Osteoblast (primary cell): ENCODE data around the gene SHISA6. TPM values are rescaled to one million over a fixed set of nuclear protein-coding genes. Genes with fewer than 3 reads are reported as not detected.

Source experiments
- DNase-seq: peaks from one replicate; pipeline ENCODE4 v3.0.0; 2011; ENCODE audit warnings: low spot score, mixed read lengths; ENCODE audit not compliant: insufficient read length; ENCODE audit errors: missing footprints
- H2AFZ ChIP-seq: 2 replicates; pipeline ENCODE4 v1.6.0; 2011; ENCODE audit warnings: mild to moderate bottlenecking, low read length
- H3K27ac ChIP-seq: 2 replicates; pipeline ENCODE4 v1.5.1; 2011; ENCODE audit warnings: mild to moderate bottlenecking, low read depth, low read length, moderate library complexity
- H3K27me3 ChIP-seq: 2 replicates; pipeline ENCODE4 v1.6.0; 2012; ENCODE audit warnings: mild to moderate bottlenecking, control low read depth, inconsistent platforms, low read length, moderate library complexity; ENCODE audit not compliant: insufficient read depth
- H3K36me3 ChIP-seq: 2 replicates; pipeline ENCODE4 v1.5.1; 2011; ENCODE audit warnings: mild to moderate bottlenecking, low read length, control low read depth, moderate library complexity; ENCODE audit not compliant: insufficient read depth
- H3K4me1 ChIP-seq: 2 replicates; pipeline ENCODE4 v1.5.1; 2011; ENCODE audit warnings: mild to moderate bottlenecking, low read length, control low read depth, moderate library complexity; ENCODE audit not compliant: insufficient read depth
- H3K4me2 ChIP-seq: 2 replicates; pipeline ENCODE4 v1.6.0; 2011; ENCODE audit warnings: mild to moderate bottlenecking, low read length; ENCODE audit not compliant: insufficient read depth
- H3K4me3 ChIP-seq: fragments of 200-600 bp; sonication (generic); 3 replicates; pipeline ENCODE4 v1.5.1; 2012; ENCODE audit warnings: mild to moderate bottlenecking, low read length, inconsistent platforms; ENCODE audit not compliant: insufficient read depth
- H3K79me2 ChIP-seq: 2 replicates; pipeline ENCODE4 v1.6.0; 2012; ENCODE audit warnings: mild to moderate bottlenecking, low read length, control low read depth, inconsistent platforms; ENCODE audit not compliant: insufficient read depth
- H3K9me3 ChIP-seq: 2 replicates; pipeline ENCODE4 v1.5.1; 2011; ENCODE audit warnings: low read depth, low read length, control low read depth
- H4K20me1 ChIP-seq: 2 replicates; pipeline ENCODE4 v1.6.0; 2012; ENCODE audit warnings: mild to moderate bottlenecking, low read length, control low read depth; ENCODE audit not compliant: insufficient read depth
- total RNA-seq: library from RNA; depleted of rRNA; stranded (reverse); fragments of >200 nt; gene quantifications from 2 replicates; pipeline ENCODE4 v1.2.3, GENCODE V29; 2012
- TF ChIP-seq, protein P1 (sequence below): IDR thresholded peaks from 2 replicates; pipeline ENCODE4 v1.5.1; 2011; ENCODE audit warnings: mild to moderate bottlenecking, low read depth, low read length, moderate library complexity; ENCODE audit errors: extremely low read depth

SHISA6 gene
- total RNA-seq, 1 donor = not detected

DNA sequence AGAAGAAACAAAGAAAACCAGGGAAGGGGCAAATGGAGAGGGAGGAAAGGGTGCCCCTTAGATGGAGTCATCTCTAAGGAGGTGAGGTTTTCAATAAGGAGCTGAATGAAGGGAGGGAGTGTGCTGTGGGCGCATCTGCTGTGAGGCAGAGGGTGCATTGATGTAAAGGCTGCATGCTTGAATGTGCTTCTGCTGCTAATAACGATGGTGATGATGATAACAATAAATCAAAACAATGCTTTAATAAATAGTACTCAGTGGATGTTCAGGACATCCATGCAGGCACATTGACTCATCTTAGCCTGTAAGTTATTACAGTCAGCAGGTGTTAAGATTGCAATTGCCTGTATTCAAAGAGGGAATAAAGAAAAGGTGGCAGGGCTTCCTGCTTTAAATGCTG, 87.8 kb downstream of the SHISA6 start:
- Histone ChIP-seq H3K4me3 (no peak overlapping the region), H3K4me2 (no peak overlapping the region), H3K36me3 (no peaks in the 10 kb centered on the region), H4K20me1 (no peaks in the 10 kb centered on the region), H2AFZ (no peak overlapping the region), H3K27ac (no peak overlapping the region), H3K27me3 (no peaks in the 10 kb centered on the region), H3K4me1 (no peaks in the 10 kb centered on the region), H3K9me3 (no peaks in the 10 kb centered on the region), H3K79me2 (no peaks in the 10 kb centered on the region)
- no peak for DNase-seq
- TF ChIP-seq, protein P1, sequence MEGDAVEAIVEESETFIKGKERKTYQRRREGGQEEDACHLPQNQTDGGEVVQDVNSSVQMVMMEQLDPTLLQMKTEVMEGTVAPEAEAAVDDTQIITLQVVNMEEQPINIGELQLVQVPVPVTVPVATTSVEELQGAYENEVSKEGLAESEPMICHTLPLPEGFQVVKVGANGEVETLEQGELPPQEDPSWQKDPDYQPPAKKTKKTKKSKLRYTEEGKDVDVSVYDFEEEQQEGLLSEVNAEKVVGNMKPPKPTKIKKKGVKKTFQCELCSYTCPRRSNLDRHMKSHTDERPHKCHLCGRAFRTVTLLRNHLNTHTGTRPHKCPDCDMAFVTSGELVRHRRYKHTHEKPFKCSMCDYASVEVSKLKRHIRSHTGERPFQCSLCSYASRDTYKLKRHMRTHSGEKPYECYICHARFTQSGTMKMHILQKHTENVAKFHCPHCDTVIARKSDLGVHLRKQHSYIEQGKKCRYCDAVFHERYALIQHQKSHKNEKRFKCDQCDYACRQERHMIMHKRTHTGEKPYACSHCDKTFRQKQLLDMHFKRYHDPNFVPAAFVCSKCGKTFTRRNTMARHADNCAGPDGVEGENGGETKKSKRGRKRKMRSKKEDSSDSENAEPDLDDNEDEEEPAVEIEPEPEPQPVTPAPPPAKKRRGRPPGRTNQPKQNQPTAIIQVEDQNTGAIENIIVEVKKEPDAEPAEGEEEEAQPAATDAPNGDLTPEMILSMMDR = no peak

DNA sequence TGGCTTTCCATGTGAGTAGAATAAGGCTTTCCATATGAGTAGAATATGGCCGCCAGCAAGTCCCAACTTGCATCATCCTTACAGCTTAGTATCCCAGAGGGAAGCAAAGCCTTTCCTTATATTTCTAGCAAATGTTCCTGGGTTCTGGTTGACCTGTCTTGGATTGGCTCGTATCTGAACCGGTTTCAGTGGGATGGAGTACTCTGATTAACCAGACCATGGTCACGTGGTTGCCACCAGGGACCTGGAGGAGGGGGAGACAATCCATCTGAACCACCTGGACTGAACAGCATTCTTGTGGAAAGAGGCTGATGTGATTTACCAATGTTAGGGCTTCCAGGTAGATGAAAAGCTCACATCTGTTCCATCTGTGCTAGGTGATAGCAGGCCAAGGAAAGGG, 89.0 kb downstream of the SHISA6 start:
- H2AFZ ChIP-seq = no peak overlapping the region
- H3K27ac ChIP-seq = no peak overlapping the region
- H3K36me3 ChIP-seq = no peaks in the 10 kb centered on the region
- H3K4me2 ChIP-seq = no peak overlapping the region
- DNase-seq = no peak
- H3K9me3 ChIP-seq = no peaks in the 10 kb centered on the region
- TF ChIP-seq, protein P1 = no peak
- no peaks in the 10 kb centered on the region for H3K27me3 ChIP-seq
- H3K4me3 ChIP-seq = no peak overlapping the region
- no peaks in the 10 kb centered on the region for H3K4me1 ChIP-seq
- H3K79me2 ChIP-seq = no peaks in the 10 kb centered on the region
- no peaks in the 10 kb centered on the region for H4K20me1 ChIP-seq

DNA sequence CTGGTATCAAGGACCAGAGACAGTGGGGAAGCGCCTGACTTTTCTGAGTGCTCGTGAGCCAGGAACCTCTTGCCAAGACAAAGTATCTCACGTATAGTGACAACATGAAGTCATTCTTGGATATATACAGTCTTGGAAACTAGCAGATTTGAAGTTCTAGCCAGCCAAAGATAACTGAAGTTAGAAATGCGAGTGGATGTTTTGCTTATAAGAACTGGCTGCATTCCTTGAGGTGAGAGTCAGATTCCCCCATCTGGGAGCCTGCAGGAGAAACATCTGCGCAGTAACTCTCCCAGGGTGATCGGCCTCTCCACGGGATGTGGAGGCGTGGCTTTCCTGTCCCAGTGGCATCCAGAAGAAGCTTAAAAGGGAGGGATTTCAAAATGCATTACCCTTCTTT, 89.8 kb downstream of the SHISA6 start:
- DNase-seq = no peak
- Histone ChIP-seq H3K36me3 (no peaks in the 10 kb centered on the region), H3K27me3 (no peaks in the 10 kb centered on the region), H3K4me2 (no peak overlapping the region), H3K79me2 (no peaks in the 10 kb centered on the region), H4K20me1 (no peaks in the 10 kb centered on the region), H3K4me3 (no peak overlapping the region), H3K27ac (no peak overlapping the region), H3K9me3 (no peaks in the 10 kb centered on the region), H2AFZ (no peak overlapping the region), H3K4me1 (no peaks in the 10 kb centered on the region)
- TF ChIP-seq, protein P1 = no peak

GRCh38 chr17:11331547-11332513, 90.8 kb downstream of the SHISA6 start:
- TF ChIP-seq, protein P1 = no peak
- DNase-seq = no peak
- H3K4me1 ChIP-seq = no peaks in the 10 kb centered on the region
- H2AFZ ChIP-seq = no peak overlapping the region
- H3K36me3 ChIP-seq = no peaks in the 10 kb centered on the region
- H3K9me3 ChIP-seq = no peaks in the 10 kb centered on the region
- no peak overlapping the region for H3K4me3 ChIP-seq
- no peaks in the 10 kb centered on the region for H3K27me3 ChIP-seq
- no peak overlapping the region for H3K4me2 ChIP-seq
- H3K27ac ChIP-seq = no peak overlapping the region
- H3K79me2 ChIP-seq = no peaks in the 10 kb centered on the region
- H4K20me1 ChIP-seq = no peaks in the 10 kb centered on the region
